ENCODE measurements around the gene GUCA2B. TPM values are rescaled to one million over a fixed set of nuclear protein-coding genes. Genes with fewer than 3 reads are reported as not detected.

The GUCA2B gene
- total RNA-seq, 1 experiment from 2014 or later = not detected

DNA sequence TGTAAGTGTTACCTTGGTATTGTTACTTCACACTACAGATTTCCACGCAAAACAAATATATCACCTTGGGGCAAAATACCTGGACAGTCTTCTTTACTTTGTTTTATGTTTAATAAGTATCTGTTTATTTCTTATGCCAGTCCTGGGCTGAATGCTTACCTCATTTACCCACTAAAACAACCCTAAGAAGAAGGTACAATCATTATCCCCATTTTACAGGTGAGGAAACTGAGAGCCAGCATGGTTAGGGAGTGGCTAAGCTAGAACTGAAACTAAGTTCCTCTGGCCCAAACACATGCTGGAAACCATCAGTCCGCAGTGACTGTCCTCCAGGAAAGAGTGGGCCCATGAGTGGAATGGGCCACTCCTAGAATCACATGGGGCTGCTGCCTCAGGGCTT, 13.0 kb upstream of the GUCA2B start:
- CTCF ChIA-PET = no interaction called here
- Mint-ChIP-seq H3K9me3 (ENCODE audit: unreplicated experiment) (no peaks in the 10 kb centered on the region), H3K27ac (ENCODE audit: low read depth, unreplicated experiment) (no peak overlapping the region), H3K36me3 (ENCODE audit: insufficient read depth, unreplicated experiment) (no peaks in the 10 kb centered on the region), H3K4me3 (ENCODE audit: unreplicated experiment) (no peak overlapping the region), H3K4me1 (ENCODE audit: insufficient read depth, unreplicated experiment) (no peaks in the 10 kb centered on the region), H3K27me3 (ENCODE audit: insufficient read depth, unreplicated experiment) (peaks cover 11% of the 10 kb centered on the region)
- intact Hi-C loops (cut with micrococcal nuclease) = loop anchor here (10.0 kb wide), 1 partner anchor 595 kb away; no protein-coding TSS in a partner anchor
- no TSS peak for BruUV-seq (replicated peaks)
- POLR2A ChIA-PET = interaction anchor here (0.7 kb wide), 1 partner anchor 90 kb away, joined by 3 read pairs; no protein-coding TSS in a partner anchor
- no peak for TF ChIP-seq CTCF (IDR thresholded peaks at IDR 0.05; ENCODE audit: unreplicated experiment)
- no peak for DNase-seq (ENCODE audit: unreplicated experiment)

DNA sequence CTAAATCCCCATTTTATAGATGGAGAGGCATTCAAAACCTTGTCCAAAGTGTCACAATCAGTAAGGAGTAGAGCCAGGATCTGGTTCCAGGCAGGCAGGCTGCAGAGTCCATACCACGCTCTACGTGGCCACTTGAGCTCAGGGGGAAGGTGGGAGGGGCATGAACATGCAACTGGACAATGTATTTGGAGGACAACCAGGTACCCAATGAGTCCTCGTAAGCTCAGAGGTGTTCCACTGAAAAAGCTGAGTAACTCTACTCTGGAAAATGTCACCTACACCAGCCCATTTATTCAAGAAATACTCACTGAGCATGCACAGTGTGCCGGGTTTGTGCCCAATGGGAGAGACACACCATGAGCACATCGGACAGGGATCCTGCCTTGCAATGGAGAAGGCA, 11.2 kb upstream of the GUCA2B start:
- ChIA-PET CTCF (interaction anchor here (0.8 to 3.4 kb wide), 2 partner anchors 32 to 488 kb away, joined by 4 to 16 read pairs; no protein-coding TSS in a partner anchor), POLR2A (interaction anchor here (1.3 kb wide), 1 partner anchor 32 kb away, joined by 3 read pairs; no protein-coding TSS in a partner anchor)
- H3K4me1 Mint-ChIP-seq (ENCODE audit: insufficient read depth, unreplicated experiment) = no peaks in the 10 kb centered on the region

GRCh38 chr1:42142894-42143675, 10.1 kb upstream of the GUCA2B start:
- Mint-ChIP-seq H3K4me1 (ENCODE audit: insufficient read depth, unreplicated experiment) (no peaks in the 10 kb centered on the region), H3K4me3 (ENCODE audit: unreplicated experiment) (no peak overlapping the region), H3K9me3 (ENCODE audit: unreplicated experiment) (no peaks in the 10 kb centered on the region), H3K27me3 (ENCODE audit: insufficient read depth, unreplicated experiment) (peaks cover 11% of the 10 kb centered on the region), H3K36me3 (ENCODE audit: insufficient read depth, unreplicated experiment) (no peaks in the 10 kb centered on the region), H3K27ac (ENCODE audit: low read depth, unreplicated experiment) (no peak overlapping the region)
- ChIA-PET CTCF (interaction anchor here (1.1 to 3.4 kb wide), 2 partner anchors 31 to 567 kb away, joined by 3 to 16 read pairs; no protein-coding TSS in a partner anchor), POLR2A (interaction anchor here (1.3 kb wide), 1 partner anchor 31 kb away, joined by 3 read pairs; no protein-coding TSS in a partner anchor)
- TF ChIP-seq CTCF (IDR thresholded peaks at IDR 0.05; ENCODE audit: unreplicated experiment) = no peak
- no TSS peak for BruUV-seq (replicated peaks)
- intact Hi-C loops (cut with micrococcal nuclease) = loop anchor here (10.0 kb wide), 1 partner anchor 592 kb away; no protein-coding TSS in a partner anchor
- DNase-seq (ENCODE audit: unreplicated experiment) = no peak

More for the DNA sequence above, 11.2 kb upstream of the GUCA2B start:
- Mint-ChIP-seq H3K27me3 (ENCODE audit: insufficient read depth, unreplicated experiment) (peaks cover 11% of the 10 kb centered on the region), H3K36me3 (ENCODE audit: insufficient read depth, unreplicated experiment) (no peaks in the 10 kb centered on the region), H3K9me3 (ENCODE audit: unreplicated experiment) (no peaks in the 10 kb centered on the region), H3K4me3 (ENCODE audit: unreplicated experiment) (no peak overlapping the region), H3K27ac (ENCODE audit: low read depth, unreplicated experiment) (no peak overlapping the region)
- intact Hi-C loops (cut with micrococcal nuclease) = loop anchor here (10.0 kb wide), 1 partner anchor 593 kb away; no protein-coding TSS in a partner anchor
- no TSS peak for BruUV-seq (replicated peaks)
- DNase-seq (ENCODE audit: unreplicated experiment) = no peak
- TF ChIP-seq CTCF (IDR thresholded peaks at IDR 0.05; ENCODE audit: unreplicated experiment) = no peak

Measured in MCF 10A (cell line).